ENCODE measurements around the gene ZNF367.
A peak's percentile ranks its signal among the peaks of the same experiment; 100 is the strongest.

The ZNF367 gene

GRCh38 chr9:96437454-96437853, 19.3 kb upstream of the ZNF367 start:
- Histone ChIP-seq H3K4me3 (ENCODE audit: low read length in 2 of 2) (no peak overlapping the region), H3K9ac (ENCODE audit: low read depth in 1 of 2, low read length in 2 of 2) (no peak overlapping the region)

GRCh38 chr9:96436456-96437126, 18.4 kb upstream of the ZNF367 start:
- Histone ChIP-seq H3K9me3 (ENCODE audit: control insufficient read depth in 2 of 2, low read length in 2 of 2) (no peaks in the 10 kb centered on the region), H3K9ac (ENCODE audit: low read depth in 1 of 2, low read length in 2 of 2) (no peak overlapping the region), H3K27me3 (ENCODE audit: control insufficient read depth in 2 of 2, insufficient read depth in 2 of 2, low read length in 2 of 2) (no peaks in the 10 kb centered on the region), H3K4me3 (ENCODE audit: low read length in 2 of 2) (no peak overlapping the region), H3K27ac (ENCODE audit: low read depth in 2 of 2, low read length in 2 of 2) (no peak overlapping the region), H3K36me3 (ENCODE audit: control insufficient read depth in 2 of 2, insufficient read depth in 2 of 2, low read length in 2 of 2) (no peaks in the 10 kb centered on the region), H3K4me1 (ENCODE audit: control insufficient read depth in 2 of 2, insufficient read depth in 2 of 2, low read length in 2 of 2) (no peaks in the 10 kb centered on the region)

More at GRCh38 chr9:96437454-96437853, 19.3 kb upstream of the ZNF367 start:
- Histone ChIP-seq H3K27ac (ENCODE audit: low read depth in 2 of 2, low read length in 2 of 2) (no peak overlapping the region), H3K27me3 (ENCODE audit: control insufficient read depth in 2 of 2, insufficient read depth in 2 of 2, low read length in 2 of 2) (no peaks in the 10 kb centered on the region), H3K9me3 (ENCODE audit: control insufficient read depth in 2 of 2, low read length in 2 of 2) (no peaks in the 10 kb centered on the region), H3K4me1 (ENCODE audit: control insufficient read depth in 2 of 2, insufficient read depth in 2 of 2, low read length in 2 of 2) (no peaks in the 10 kb centered on the region), H3K36me3 (ENCODE audit: control insufficient read depth in 2 of 2, insufficient read depth in 2 of 2, low read length in 2 of 2) (no peaks in the 10 kb centered on the region)

- Histone ChIP-seq H3K9me3 (ENCODE audit: control insufficient read depth in 2 of 2, low read length in 2 of 2) (no peaks in the 10 kb centered on the region), H3K4me1 (ENCODE audit: control insufficient read depth in 2 of 2, insufficient read depth in 2 of 2, low read length in 2 of 2) (no peaks in the 10 kb centered on the region), H3K27ac (ENCODE audit: low read depth in 2 of 2, low read length in 2 of 2) (no peak overlapping the region), H3K4me3 (ENCODE audit: low read length in 2 of 2) (no peak overlapping the region), H3K27me3 (ENCODE audit: control insufficient read depth in 2 of 2, insufficient read depth in 2 of 2, low read length in 2 of 2) (no peaks in the 10 kb centered on the region), H3K36me3 (ENCODE audit: control insufficient read depth in 2 of 2, insufficient read depth in 2 of 2, low read length in 2 of 2) (no peaks in the 10 kb centered on the region), H3K9ac (ENCODE audit: low read depth in 1 of 2, low read length in 2 of 2) (no peak overlapping the region)
Measured at GRCh38 chr9:96436063-96436455, 17.9 kb upstream of the ZNF367 start.

GRCh38 chr9:96435345-96435744, 17.2 kb upstream of the ZNF367 start:
- Histone ChIP-seq H3K27ac (ENCODE audit: low read depth in 2 of 2, low read length in 2 of 2) (no peak overlapping the region), H3K27me3 (ENCODE audit: control insufficient read depth in 2 of 2, insufficient read depth in 2 of 2, low read length in 2 of 2) (no peaks in the 10 kb centered on the region), H3K9me3 (ENCODE audit: control insufficient read depth in 2 of 2, low read length in 2 of 2) (no peaks in the 10 kb centered on the region), H3K4me3 (ENCODE audit: low read length in 2 of 2) (no peak overlapping the region), H3K4me1 (ENCODE audit: control insufficient read depth in 2 of 2, insufficient read depth in 2 of 2, low read length in 2 of 2) (no peaks in the 10 kb centered on the region), H3K9ac (ENCODE audit: low read depth in 1 of 2, low read length in 2 of 2) (no peak overlapping the region), H3K36me3 (ENCODE audit: control insufficient read depth in 2 of 2, insufficient read depth in 2 of 2, low read length in 2 of 2) (no peaks in the 10 kb centered on the region)

GRCh38 chr9:96430377-96430776, 12.2 kb upstream of the ZNF367 start:
- no peaks in the 10 kb centered on the region for H3K36me3 ChIP-seq (ENCODE audit: control insufficient read depth in 2 of 2, insufficient read depth in 2 of 2, low read length in 2 of 2)
- no peak overlapping the region for H3K4me3 ChIP-seq (ENCODE audit: low read length in 2 of 2)
- H3K27ac ChIP-seq (ENCODE audit: low read depth in 2 of 2, low read length in 2 of 2): no peak overlapping the region
- no peaks in the 10 kb centered on the region for H3K27me3 ChIP-seq (ENCODE audit: control insufficient read depth in 2 of 2, insufficient read depth in 2 of 2, low read length in 2 of 2)
- H3K9me3 ChIP-seq (ENCODE audit: control insufficient read depth in 2 of 2, low read length in 2 of 2): no peaks in the 10 kb centered on the region
- H3K4me1 ChIP-seq (ENCODE audit: control insufficient read depth in 2 of 2, insufficient read depth in 2 of 2, low read length in 2 of 2): no peaks in the 10 kb centered on the region
- H3K9ac ChIP-seq (ENCODE audit: low read depth in 1 of 2, low read length in 2 of 2): no peak overlapping the region

GRCh38 chr9:96429732-96430131, 11.6 kb upstream of the ZNF367 start:
- no peaks in the 10 kb centered on the region for H3K9me3 ChIP-seq (ENCODE audit: control insufficient read depth in 2 of 2, low read length in 2 of 2)
- H3K9ac ChIP-seq (ENCODE audit: low read depth in 1 of 2, low read length in 2 of 2): no peak overlapping the region
- H3K4me3 ChIP-seq (ENCODE audit: low read length in 2 of 2): no peak overlapping the region
- H3K27me3 ChIP-seq (ENCODE audit: control insufficient read depth in 2 of 2, insufficient read depth in 2 of 2, low read length in 2 of 2): no peaks in the 10 kb centered on the region
- no peaks in the 10 kb centered on the region for H3K4me1 ChIP-seq (ENCODE audit: control insufficient read depth in 2 of 2, insufficient read depth in 2 of 2, low read length in 2 of 2)
- no peak overlapping the region for H3K27ac ChIP-seq (ENCODE audit: low read depth in 2 of 2, low read length in 2 of 2)
- no peaks in the 10 kb centered on the region for H3K36me3 ChIP-seq (ENCODE audit: control insufficient read depth in 2 of 2, insufficient read depth in 2 of 2, low read length in 2 of 2)

GRCh38 chr9:96425500-96426169, 7.5 kb upstream of the ZNF367 start:
- H3K36me3 ChIP-seq (ENCODE audit: control insufficient read depth in 2 of 2, insufficient read depth in 2 of 2, low read length in 2 of 2): no peaks in the 10 kb centered on the region
- H3K27me3 ChIP-seq (ENCODE audit: control insufficient read depth in 2 of 2, insufficient read depth in 2 of 2, low read length in 2 of 2): no peaks in the 10 kb centered on the region
- H3K4me3 ChIP-seq (ENCODE audit: low read length in 2 of 2): no peak overlapping the region
- no peaks in the 10 kb centered on the region for H3K9me3 ChIP-seq (ENCODE audit: control insufficient read depth in 2 of 2, low read length in 2 of 2)
- peaks cover 0 to 2% of the 10 kb centered on the region in 2 donors for H3K4me1 ChIP-seq (ENCODE audit: control insufficient read depth in 2 of 2, insufficient read depth in 2 of 2, low read length in 2 of 2)
- H3K9ac ChIP-seq (ENCODE audit: low read depth in 1 of 2, low read length in 2 of 2): no peak overlapping the region
- no peak overlapping the region for H3K27ac ChIP-seq (ENCODE audit: low read depth in 2 of 2, low read length in 2 of 2)

GRCh38 chr9:96423985-96424336, 5.8 kb upstream of the ZNF367 start:
- H3K27me3 ChIP-seq (ENCODE audit: control insufficient read depth in 2 of 2, insufficient read depth in 2 of 2, low read length in 2 of 2): no peaks in the 10 kb centered on the region
- no peak overlapping the region for H3K4me3 ChIP-seq (ENCODE audit: low read length in 2 of 2)
- no peaks in the 10 kb centered on the region for H3K36me3 ChIP-seq (ENCODE audit: control insufficient read depth in 2 of 2, insufficient read depth in 2 of 2, low read length in 2 of 2)
- H3K27ac ChIP-seq (ENCODE audit: low read depth in 2 of 2, low read length in 2 of 2): no peak overlapping the region
- H3K9ac ChIP-seq (ENCODE audit: low read depth in 1 of 2, low read length in 2 of 2): no peak overlapping the region
- peaks cover 5 to 15% of the 10 kb centered on the region in 2 donors for H3K4me1 ChIP-seq (ENCODE audit: control insufficient read depth in 2 of 2, insufficient read depth in 2 of 2, low read length in 2 of 2)
- no peaks in the 10 kb centered on the region for H3K9me3 ChIP-seq (ENCODE audit: control insufficient read depth in 2 of 2, low read length in 2 of 2)

- Histone ChIP-seq H3K27ac (ENCODE audit: low read depth in 2 of 2, low read length in 2 of 2) (no peak overlapping the region), H3K9ac (ENCODE audit: low read depth in 1 of 2, low read length in 2 of 2) (no peak overlapping the region), H3K4me1 (ENCODE audit: control insufficient read depth in 2 of 2, insufficient read depth in 2 of 2, low read length in 2 of 2) (peaks cover 5 to 15% of the 10 kb centered on the region in 2 donors), H3K27me3 (ENCODE audit: control insufficient read depth in 2 of 2, insufficient read depth in 2 of 2, low read length in 2 of 2) (no peaks in the 10 kb centered on the region), H3K9me3 (ENCODE audit: control insufficient read depth in 2 of 2, low read length in 2 of 2) (no peaks in the 10 kb centered on the region), H3K4me3 (ENCODE audit: low read length in 2 of 2) (no peak overlapping the region), H3K36me3 (ENCODE audit: control insufficient read depth in 2 of 2, insufficient read depth in 2 of 2, low read length in 2 of 2) (no peaks in the 10 kb centered on the region)
Measured at GRCh38 chr9:96423322-96423984, 5.3 kb upstream of the ZNF367 start.

- Histone ChIP-seq H3K9ac (ENCODE audit: low read depth in 1 of 2, low read length in 2 of 2) (no peak overlapping the region), H3K4me3 (ENCODE audit: low read length in 2 of 2) (no peak overlapping the region), H3K36me3 (ENCODE audit: control insufficient read depth in 2 of 2, insufficient read depth in 2 of 2, low read length in 2 of 2) (no peaks in the 10 kb centered on the region), H3K27me3 (ENCODE audit: control insufficient read depth in 2 of 2, insufficient read depth in 2 of 2, low read length in 2 of 2) (no peaks in the 10 kb centered on the region), H3K9me3 (ENCODE audit: control insufficient read depth in 2 of 2, low read length in 2 of 2) (no peaks in the 10 kb centered on the region), H3K4me1 (ENCODE audit: control insufficient read depth in 2 of 2, insufficient read depth in 2 of 2, low read length in 2 of 2) (peaks cover 11 to 23% of the 10 kb centered on the region in 2 donors), H3K27ac (ENCODE audit: low read depth in 2 of 2, low read length in 2 of 2) (peak overlapping the region; percentile 99 to 100)
Measured at GRCh38 chr9:96420468-96421219, 2.5 kb upstream of the ZNF367 start.
